NCI-H1694 treated with DMSO at 0.1 percent for 48 hours (cell line): ENCODE measurements around the gene CCL13.

Experiments used
- DNase-seq: peaks from one replicate; lab custom pipeline; 2025; lab: John Stamatoyannopoulos, UW

CCL13 gene

DNA sequence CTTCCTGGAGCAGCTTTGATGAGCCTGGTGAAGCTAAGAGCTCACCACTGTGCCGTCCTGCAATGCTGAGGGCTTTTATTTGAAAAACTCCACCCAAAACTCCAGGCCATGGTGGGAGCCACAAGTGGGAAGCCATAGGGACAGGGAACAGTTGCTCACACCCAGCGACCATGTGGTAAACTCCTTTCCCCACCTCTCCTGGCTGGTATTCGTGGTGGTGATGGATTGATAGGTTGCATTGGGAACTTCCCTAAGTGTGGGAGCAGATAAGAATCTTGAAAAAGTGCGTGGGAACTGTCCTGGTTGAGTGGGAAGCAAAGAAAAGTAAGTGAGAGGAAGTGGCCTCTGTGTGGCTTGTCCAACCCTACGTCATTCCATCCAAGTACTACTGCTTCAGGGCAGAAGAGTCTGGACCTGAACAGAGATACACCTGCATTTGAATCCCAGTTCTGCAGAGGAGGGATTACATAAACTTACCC lies 6.9 kb downstream of the CCL13 start, which contains the start of gene CCL1:
CCL1 (minus strand) TSS at position 51 of the 479 bp plus-strand sequence. CDS start 72 bp downstream, outside the sequence.
- DNase-seq: no peak

DNA sequence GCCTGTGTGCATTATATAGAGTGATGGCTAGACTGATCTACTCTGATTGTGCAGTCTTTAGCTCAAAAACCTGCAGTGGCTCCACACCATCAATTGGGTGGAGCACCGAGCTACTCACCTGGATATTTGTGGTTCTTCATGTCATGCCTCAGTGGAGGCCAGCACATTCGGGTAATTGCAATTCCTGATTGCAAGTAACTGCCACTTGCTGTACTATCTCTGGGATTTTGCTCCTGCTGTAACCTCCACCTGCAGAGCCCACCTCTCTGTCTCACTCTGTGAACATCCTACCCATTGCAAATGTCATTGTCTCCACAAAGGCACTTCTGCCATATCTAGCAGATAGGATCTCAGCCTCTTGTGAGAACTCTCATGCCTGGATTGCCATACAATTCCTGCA lies 8.5 kb downstream of the CCL13 start:
- DNase-seq: no peak

DNA sequence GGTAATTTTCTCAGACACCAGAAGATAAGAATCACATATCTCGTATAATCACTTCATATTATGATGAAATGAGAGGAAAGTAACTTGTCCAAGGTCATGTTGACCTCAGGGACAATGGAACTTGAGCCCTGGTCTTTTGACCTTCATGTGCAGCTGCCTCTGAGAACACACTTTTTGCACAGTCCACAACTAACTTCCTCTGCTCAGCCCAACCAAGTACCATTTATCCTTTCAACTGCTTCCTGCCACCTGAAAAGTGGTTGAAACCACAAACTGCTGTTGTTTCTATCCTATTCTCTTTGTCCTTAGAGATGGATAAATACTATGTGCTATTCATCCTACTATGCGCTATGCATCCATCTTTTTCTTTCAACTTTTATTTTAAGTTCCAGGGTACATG lies 9.1 kb downstream of the CCL13 start:
- no peak for DNase-seq

DNA sequence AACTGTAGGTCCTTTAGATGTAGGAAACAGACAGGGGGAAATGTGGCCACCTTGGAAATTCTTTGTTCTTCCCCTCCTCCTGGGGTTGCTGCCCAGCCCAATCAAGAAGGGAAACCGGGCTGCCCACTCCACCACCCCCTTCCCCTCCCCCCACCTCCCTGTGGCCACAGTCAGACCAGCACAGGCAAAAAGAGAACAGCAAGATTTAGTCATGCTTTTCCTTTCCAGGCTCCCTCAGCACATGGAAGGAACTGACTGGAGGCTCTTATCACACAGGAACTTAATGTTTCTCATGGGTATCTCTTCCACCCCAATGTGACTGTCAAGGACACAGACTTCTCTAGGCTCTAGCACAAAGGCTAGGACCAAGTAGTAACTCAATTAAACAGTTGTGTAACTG lies 9.7 kb downstream of the CCL13 start:
- no peak for DNase-seq

GRCh38 chr17:34366529-34367107 lies 10.3 kb downstream of the CCL13 start:
- no peak for DNase-seq

- DNase-seq: no peak
Measured at GRCh38 chr17:34367486-34368195, 11.4 kb downstream of the CCL13 start.

- no peak for DNase-seq
Measured at GRCh38 chr17:34368196-34368945, 12.1 kb downstream of the CCL13 start.

GRCh38 chr17:34368946-34369500 lies 12.7 kb downstream of the CCL13 start:
- DNase-seq: no peak

- no peak for DNase-seq
Measured at GRCh38 chr17:34369571-34369970, 13.3 kb downstream of the CCL13 start.

DNA sequence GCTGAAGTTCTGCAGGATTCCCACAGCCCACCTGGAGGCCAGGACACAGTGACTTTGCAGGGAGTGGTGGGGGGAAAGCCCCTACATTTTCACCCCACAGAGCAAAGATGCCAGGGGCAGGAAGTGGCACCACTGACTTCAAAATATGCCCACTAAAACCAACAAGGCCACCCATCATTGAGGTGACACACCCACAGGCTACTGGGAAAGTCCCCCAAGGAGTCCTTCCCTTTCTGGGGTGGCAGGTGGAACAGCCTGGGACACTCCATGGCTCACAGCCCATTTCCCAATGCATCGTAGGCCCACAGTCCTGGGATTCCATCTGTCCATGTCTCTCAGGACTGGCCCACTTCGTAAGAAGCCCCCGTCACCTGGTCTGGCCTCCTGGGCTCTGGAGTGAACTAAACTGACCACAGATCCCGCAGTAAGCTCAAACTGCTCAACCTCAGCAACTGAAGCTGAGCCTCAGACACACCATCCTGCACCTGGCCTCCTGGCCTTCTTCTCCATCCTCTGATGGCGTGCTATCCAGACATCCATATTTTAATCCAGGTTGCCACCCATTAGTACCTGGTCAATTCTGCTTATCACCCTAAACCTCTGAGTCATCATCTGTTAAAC lies 14.2 kb downstream of the CCL13 start:
- DNase-seq: no peak

GRCh38 chr17:34370997-34371395 lies 14.7 kb downstream of the CCL13 start:
- no peak for DNase-seq

DNA sequence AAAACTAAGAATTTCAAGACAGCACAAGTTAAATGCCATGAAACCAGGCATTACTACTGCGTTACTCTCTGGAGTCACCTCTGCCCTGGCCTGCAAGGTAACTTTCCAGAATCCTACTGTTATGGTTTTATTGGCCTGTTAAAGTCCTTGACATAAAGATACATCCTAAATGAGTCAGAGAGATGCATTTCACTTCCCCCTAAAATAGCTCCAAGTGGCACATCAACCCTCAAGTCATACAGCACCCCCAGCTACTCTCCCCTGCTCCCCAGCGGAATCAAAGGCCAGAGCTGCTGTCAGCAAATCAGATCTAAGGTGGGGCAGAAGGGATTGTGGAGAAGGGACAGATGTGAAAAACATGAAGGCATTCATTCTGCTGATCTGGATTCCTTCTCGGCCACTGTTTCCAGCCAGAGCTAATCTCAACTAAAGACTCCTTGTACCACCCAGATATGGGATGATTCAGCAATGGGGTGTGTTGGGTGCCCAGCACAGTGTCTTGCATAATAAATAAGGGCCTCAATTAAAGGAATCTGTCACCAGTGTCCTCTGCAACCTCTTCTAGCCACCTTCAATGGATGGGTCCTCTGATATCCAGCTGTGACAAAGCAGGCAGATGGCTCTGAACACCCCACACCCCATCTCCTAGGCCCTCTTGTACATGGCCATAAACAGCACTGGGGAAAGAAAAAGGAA lies 15.3 kb downstream of the CCL13 start:
- no peak for DNase-seq

DNA sequence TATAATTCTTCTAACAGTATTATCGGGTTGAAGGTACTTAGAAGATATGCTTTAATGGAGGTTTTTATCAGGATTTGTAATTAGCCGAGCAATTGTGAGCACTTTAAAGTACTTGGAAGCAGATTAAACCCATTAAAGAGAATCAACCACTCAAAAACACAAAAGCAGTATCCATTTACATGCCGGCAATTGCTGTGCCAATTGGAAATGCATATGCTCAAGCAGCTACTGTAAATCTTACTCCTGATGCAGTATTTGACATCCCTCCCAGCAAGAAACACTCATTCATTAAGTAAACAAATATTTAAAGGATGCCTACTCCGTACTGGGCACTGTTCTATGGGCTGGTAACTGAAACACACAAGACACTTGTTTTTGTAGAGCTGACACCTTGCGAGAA lies 18.2 kb downstream of the CCL13 start:
- DNase-seq: no peak

GRCh38 chr17:34375426-34375997 lies 19.2 kb downstream of the CCL13 start:
- no peak for DNase-seq

- no peak for DNase-seq
Measured at GRCh38 chr17:34377078-34377823, 21.0 kb downstream of the CCL13 start.

DNA sequence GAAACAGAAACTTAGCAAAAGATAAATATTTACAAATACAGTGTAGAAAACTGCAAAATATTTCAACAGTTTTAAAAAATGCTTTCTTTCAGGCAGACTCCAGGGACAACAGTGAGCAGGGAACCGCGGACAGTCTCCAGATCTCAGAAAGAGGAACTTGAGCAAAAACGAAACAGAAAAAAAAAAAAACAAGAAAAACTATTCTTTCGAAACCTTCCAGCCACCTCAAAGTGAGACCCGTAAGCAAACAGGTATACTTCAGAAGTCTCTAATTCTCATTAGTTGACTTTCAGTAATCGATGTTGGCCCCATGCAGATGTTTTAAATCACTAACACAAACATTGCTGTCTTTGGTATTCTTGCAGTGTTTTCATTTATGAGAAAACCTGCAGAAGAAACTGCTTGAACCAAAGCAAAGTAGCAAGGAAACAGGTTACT lies 22.4 kb downstream of the CCL13 start:
- no peak for DNase-seq

- no peak for DNase-seq
Measured at GRCh38 chr17:34379868-34380267, 23.6 kb downstream of the CCL13 start.

- no peak for DNase-seq
Measured at GRCh38 chr17:34382621-34383124, 26.4 kb downstream of the CCL13 start.

GRCh38 chr17:34383216-34383615 lies 26.9 kb downstream of the CCL13 start:
- DNase-seq: no peak

- DNase-seq: no peak
Measured at GRCh38 chr17:34384271-34384670, 28.0 kb downstream of the CCL13 start.
